Measurements from ENCODE around the gene RANBP9.

The RANBP9 gene

DNA sequence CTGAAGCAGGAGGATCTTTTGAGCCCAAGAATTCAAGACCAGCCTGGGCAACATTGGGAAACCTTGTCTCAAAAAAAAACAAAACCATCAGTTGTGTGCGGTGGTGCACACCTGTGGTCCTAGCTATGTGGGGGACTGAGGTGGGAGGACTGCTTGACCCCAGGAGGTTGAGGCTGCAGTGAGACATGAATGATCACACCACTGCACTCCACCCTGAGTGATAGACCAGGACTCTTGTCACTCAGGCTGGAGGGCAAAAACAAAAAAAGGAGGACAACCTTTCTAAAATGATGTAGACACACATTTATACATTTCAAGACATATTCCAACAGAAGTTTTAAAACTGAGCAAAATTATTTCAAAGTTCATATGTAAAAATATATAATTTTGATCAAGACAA is 51.4 kb downstream of the RANBP9 start:
- Histone ChIP-seq H3K4me3 (ENCODE audit: low read depth, low read length) (no peak overlapping the region), H3K27me3 (ENCODE audit: insufficient read depth, low read depth, severe bottlenecking) (no peaks in the 10 kb centered on the region), H3K36me3 (no peaks in the 10 kb centered on the region), H3K9me3 (ENCODE audit: severe bottlenecking) (no peaks in the 10 kb centered on the region), H3K27ac (no peak overlapping the region)
- no peak for DNase-seq
- no peak for TF ChIP-seq CTCF (IDR thresholded peaks at IDR 0.05; ENCODE audit: low read depth, low read length)

GRCh38 chr6:13655700-13656099 is 55.9 kb downstream of the RANBP9 start:
- Histone ChIP-seq H3K27me3 (ENCODE audit: insufficient read depth, low read depth, severe bottlenecking) (no peaks in the 10 kb centered on the region), H3K4me3 (ENCODE audit: low read depth, low read length) (no peak overlapping the region), H3K9me3 (ENCODE audit: severe bottlenecking) (no peaks in the 10 kb centered on the region), H3K27ac (no peak overlapping the region), H3K36me3 (peaks cover 7% of the 10 kb centered on the region)
- TF ChIP-seq CTCF (IDR thresholded peaks at IDR 0.05; ENCODE audit: low read depth, low read length): no peak
- DNase-seq: no peak

GRCh38 chr6:13654496-13654895 is 57.1 kb downstream of the RANBP9 start:
- TF ChIP-seq CTCF (IDR thresholded peaks at IDR 0.05; ENCODE audit: low read depth, low read length): no peak
- Histone ChIP-seq H3K36me3 (peaks cover 7% of the 10 kb centered on the region), H3K4me3 (ENCODE audit: low read depth, low read length) (no peak overlapping the region), H3K27ac (no peak overlapping the region), H3K9me3 (ENCODE audit: severe bottlenecking) (no peaks in the 10 kb centered on the region), H3K27me3 (ENCODE audit: insufficient read depth, low read depth, severe bottlenecking) (no peaks in the 10 kb centered on the region)
- DNase-seq: no peak

DNA sequence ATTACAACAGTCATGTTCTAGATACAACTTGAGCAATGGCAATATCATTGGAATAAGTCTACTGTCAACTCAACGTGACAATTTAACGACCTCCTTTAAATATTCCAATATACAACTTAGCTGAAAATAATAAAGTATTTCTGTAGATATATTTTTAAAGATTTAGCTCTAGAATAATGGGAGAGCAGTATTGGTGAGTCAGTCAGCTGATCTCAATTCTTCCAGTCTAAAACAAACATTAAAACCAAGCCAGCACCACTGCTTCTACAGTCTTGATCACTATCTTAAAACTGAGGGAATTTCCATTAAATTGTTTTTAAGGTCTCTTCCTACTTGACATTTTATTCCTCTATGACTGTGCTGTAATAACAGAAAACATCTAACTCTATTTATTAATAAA is 58.3 kb downstream of the RANBP9 start:
- Histone ChIP-seq H3K9me3 (ENCODE audit: severe bottlenecking) (no peaks in the 10 kb centered on the region), H3K36me3 (peaks cover 7% of the 10 kb centered on the region), H3K4me3 (ENCODE audit: low read depth, low read length) (no peak overlapping the region), H3K27me3 (ENCODE audit: insufficient read depth, low read depth, severe bottlenecking) (no peaks in the 10 kb centered on the region), H3K27ac (no peak overlapping the region)
- DNase-seq: no peak
- TF ChIP-seq CTCF (IDR thresholded peaks at IDR 0.05; ENCODE audit: low read depth, low read length): no peak

DNA sequence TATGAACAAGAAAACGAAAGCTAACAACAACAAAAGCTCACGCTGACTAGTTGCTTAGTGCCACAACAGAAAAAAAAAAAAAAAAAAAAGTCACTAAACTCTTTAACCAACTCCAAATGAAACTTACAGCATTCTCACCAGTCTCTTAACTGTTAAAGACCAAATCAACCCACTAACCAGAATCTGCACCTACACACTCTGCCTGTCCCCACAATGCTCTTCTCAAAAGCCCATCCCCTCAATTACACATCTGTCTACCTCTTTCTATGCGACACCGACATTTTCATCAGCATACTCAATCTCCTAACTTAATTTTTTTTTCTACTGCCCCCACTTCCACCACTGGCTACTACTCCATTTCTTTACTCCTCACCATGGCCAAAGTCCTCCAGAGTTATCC is 62.2 kb downstream of the RANBP9 start:
- no peak for TF ChIP-seq CTCF (IDR thresholded peaks at IDR 0.05; ENCODE audit: low read depth, low read length)
- peaks cover 7% of the 10 kb centered on the region for H3K36me3 ChIP-seq

GRCh38 chr6:13648850-13649249 is 62.8 kb downstream of the RANBP9 start:
- Histone ChIP-seq H3K27ac (no peak overlapping the region), H3K9me3 (ENCODE audit: severe bottlenecking) (no peaks in the 10 kb centered on the region), H3K36me3 (peaks cover 7% of the 10 kb centered on the region), H3K27me3 (ENCODE audit: insufficient read depth, low read depth, severe bottlenecking) (no peaks in the 10 kb centered on the region), H3K4me3 (ENCODE audit: low read depth, low read length) (no peak overlapping the region)
- TF ChIP-seq CTCF (IDR thresholded peaks at IDR 0.05; ENCODE audit: low read depth, low read length): no peak
- no peak for DNase-seq

More for the DNA sequence above, 62.2 kb downstream of the RANBP9 start:
- Histone ChIP-seq H3K27ac (no peak overlapping the region), H3K27me3 (ENCODE audit: insufficient read depth, low read depth, severe bottlenecking) (no peaks in the 10 kb centered on the region), H3K4me3 (ENCODE audit: low read depth, low read length) (no peak overlapping the region), H3K9me3 (ENCODE audit: severe bottlenecking) (no peaks in the 10 kb centered on the region)
- DNase-seq: no peak

Data from WERI-Rb-1 (cell line).